ENCODE data around the gene HPS1.
"Not testable (repeated sequence)": the region's sequence is repeated elsewhere in the genome, so short reads cannot be mapped to it uniquely, and the experiment has no call there.

HPS1 gene

DNA sequence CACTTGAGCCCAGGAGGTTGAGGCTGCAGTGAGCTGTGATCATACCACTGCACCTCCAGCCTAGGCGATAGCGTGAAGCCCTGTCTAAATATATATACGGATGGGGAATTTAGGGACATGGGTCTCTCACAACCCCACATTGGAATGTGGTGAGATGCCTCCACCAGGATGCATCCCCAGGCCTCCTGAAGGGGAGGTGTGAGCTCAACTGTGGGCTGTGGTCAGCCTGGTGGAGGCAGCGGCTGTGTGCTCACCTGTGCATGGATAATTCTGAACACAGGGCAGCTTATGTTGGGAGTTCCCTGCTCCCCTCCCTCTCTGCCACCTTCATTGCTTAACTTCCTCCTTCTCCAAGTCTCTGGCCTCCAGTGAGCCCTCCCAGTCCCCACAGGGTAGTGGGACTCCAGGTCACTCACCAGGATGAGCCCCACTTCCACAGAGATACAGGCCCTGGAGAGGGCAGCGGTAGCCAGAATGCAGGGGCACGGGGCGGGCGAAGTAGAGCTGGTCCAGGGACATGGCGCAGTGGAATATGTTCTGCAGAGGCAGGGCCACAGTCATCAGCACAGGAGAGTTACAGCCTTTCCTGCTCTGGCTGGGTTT lies 62.1 kb downstream of the HPS1 start:
- FAIRE-seq = no peak

DNA sequence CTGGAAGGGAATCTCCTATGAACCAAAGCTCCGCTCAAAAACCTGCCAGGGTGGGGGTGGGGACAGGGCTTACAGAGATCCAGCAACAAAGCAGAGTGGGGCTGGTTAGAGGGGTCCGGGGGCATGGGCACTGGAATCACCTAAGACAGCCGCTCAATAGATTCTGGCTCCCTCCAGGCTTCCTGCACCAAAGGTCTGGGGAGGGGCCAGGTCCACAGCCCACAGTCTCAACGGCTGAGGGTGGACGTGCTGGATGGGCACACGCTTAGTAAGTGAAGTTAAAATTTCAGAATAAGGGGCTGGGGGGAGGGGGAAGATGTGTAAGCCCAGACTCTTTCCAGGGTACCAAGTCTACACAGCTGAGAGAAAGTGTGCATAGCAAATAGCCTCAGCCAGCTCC lies 62.9 kb downstream of the HPS1 start:
- no peak for FAIRE-seq

DNA sequence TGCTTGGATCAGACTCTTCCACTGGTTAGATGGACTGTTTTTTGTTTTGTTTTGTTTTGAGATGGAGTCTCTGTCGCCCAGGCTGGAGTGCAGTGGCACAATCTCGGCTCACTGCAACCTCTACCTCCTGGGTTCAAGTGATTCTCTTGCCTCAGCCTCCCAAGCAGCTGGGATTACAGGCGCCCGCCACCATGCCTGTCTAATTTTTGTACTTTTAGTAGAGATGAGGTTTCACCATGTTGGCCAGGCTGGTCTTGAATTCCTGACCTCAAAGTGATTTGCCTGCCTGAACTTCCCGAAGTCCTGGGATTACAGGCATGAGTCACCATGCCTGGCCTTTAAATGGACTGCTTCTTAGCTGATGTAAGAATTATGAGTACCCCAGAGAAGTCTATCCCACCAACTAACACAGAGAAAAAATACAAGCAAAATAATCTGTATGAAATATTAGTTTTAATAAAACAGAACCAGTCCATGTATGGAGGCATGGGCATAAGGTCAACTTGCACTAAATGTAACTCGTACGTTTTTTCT lies 63.5 kb downstream of the HPS1 start:
- FAIRE-seq = not testable (repeated sequence)

DNA sequence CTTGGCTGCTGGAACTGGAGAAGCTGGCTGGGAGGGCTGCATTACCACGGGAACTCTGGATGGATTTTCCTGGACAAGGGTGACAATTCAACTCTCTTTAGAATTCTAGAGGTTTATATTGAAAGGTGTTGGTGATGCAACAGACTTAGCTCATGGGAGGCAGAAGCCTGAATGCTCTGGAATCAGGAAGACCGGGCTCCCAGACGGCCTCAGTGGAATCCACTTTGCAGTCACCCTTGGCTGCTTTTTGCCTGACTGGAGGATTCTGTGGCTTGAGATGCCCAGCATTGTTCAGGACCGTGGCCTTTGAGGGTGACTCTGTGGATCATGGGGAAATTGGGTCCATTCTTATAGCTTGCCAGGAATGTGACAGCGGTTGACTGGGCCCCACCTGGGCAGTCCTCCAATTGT lies 64.0 kb downstream of the HPS1 start:
- FAIRE-seq = no peak

DNA sequence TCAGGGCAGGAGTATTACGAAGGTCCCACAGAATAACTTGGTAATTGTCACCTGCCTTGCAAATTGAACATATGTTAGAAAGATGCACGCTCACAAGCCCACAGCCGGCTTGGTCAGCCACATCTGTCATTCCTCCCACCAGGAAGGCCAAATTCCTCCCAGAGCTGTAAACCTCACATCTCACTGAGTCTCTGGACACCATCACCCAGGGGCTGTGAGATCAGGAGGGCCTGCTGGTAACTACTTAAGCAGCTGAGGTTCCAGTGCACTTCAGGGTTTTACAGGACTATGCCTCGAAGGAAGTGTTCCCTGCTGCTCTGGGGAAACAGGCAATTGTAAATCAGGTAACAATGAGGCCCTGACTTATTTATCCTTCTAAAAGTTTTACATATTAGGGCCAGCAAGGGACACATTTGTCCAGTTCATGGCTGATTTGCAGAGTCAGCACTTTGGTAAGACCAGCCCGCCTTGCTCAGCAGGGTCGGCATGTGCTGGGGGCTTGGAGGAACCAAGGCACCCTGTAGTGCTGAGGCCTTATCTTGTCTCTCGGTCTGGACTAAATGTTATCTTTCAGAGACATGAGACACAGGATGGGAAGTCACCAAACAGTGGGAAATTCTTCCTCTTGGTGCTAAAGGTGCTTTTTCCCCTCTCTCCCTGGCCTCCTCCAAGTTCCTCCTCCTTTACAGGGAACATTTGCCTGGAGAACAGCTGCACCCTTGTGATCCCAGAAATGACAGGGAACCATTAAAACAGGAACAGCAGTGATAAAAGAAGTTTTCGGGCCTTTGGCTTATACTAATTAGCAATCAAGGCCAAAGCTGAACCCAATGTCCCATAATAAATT lies 66.0 kb downstream of the HPS1 start:
- FAIRE-seq = no peak

DNA sequence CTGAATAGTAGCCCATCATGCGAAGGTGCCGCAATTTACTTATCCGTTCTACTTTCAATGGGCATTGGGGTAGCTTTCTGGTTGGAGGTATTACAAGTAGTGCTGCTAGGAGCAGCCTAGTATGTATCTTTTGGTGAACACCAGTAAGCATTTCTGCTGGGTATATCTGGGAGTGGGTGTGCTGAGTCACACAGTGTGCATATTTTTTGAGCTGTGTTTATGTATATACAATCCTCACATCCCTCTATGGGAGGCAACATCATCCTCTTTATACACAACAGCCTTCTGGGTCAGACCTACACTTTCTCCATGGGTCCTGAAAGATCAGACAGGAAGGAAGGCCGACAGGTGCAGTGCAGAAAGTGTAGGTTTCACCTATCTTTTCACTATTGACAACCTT lies 68.0 kb downstream of the HPS1 start:
- FAIRE-seq = no peak

DNA sequence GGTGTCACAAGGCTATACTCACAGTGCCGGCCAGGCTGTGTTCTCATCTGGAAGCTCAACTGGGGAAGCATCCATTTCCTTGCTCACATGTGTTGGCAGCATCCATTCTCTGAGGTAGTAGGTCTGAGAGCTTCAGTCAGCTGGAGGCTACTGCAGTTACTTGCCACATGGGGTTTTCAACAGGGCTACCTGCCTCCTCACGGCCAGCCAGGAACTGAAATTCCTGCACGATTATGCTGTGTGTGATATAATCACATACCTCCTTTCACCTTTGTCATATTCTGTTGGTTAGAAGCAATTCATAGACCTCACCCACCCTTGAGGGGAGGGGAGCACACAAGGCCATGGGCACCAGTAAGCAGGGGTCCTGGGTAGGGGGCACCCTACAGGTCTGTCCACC lies 69.2 kb downstream of the HPS1 start:
- FAIRE-seq = no peak

DNA sequence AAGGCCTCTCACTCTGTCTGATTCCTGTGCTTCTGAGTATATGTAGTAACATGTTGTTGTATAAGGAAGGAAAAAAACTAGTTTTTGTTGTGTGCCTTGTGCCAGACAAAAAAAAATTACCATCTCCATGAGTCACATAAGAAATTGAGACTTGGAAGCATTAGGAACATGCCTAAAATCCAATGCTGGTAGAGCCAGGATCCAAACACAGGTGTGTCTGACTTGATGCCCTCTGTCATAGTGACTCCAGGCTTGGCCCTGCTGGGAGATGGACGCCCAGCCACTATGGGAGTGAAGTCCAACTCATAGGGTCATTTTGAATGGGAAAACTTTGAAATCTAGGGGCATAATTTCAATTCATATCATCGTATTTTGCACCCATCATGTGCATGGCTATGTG lies 69.7 kb downstream of the HPS1 start:
- FAIRE-seq = no peak

DNA sequence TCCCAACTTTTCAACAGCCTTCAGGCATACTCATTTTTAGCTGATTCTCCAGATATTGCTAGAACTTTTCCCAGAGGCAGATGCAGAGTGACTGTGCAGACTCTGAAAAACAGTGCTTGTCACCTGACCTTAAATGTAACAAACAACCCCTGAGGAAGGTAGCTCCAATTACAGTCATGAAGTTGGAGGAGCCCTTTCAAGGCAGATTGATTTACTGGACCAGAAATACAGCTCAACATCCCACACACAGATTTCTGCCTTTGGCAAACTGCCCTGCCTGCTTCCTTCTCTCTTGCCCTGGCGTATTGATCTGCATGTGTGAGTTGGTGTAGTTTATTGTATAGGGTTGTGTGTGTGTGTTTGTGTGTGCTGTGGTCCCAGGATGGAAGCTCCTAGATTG lies 70.2 kb downstream of the HPS1 start:
- FAIRE-seq = no peak

DNA sequence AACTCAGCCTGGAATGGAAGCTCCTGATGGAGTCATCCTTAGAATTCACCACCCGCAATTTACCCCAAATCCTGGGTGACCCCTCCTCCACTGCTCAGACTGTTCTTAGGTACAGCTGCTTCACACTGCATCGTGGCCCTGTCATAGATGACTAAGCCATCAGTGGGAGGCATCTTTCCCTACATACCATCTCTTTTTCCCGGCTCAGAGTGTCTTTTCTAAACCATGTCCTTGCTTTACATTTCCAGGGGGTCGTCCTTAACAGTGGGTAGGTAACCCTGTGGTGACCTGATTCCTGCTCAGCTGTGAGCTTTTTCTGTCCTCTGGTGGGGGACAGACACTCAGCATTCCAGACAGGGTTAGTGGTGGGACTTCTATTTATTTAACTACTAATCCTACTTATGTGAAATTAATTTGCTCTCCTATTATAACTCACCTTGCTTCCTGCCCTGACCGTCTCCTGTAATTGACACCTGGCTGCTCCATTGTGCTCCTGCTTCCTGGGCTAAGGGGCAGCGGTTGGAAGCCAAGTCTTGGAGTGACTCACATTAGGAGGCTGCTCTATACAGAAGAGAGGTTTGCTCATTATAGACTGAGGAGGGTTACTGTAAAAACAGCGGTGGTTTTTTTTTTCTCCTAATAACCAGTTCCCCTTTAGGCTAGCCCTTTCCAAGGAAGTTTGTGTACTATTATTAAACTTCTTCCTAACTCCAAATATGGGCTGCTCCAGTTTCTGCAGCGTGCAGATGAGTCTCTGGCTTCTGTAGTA lies 72.3 kb downstream of the HPS1 start:
- no peak for FAIRE-seq

DNA sequence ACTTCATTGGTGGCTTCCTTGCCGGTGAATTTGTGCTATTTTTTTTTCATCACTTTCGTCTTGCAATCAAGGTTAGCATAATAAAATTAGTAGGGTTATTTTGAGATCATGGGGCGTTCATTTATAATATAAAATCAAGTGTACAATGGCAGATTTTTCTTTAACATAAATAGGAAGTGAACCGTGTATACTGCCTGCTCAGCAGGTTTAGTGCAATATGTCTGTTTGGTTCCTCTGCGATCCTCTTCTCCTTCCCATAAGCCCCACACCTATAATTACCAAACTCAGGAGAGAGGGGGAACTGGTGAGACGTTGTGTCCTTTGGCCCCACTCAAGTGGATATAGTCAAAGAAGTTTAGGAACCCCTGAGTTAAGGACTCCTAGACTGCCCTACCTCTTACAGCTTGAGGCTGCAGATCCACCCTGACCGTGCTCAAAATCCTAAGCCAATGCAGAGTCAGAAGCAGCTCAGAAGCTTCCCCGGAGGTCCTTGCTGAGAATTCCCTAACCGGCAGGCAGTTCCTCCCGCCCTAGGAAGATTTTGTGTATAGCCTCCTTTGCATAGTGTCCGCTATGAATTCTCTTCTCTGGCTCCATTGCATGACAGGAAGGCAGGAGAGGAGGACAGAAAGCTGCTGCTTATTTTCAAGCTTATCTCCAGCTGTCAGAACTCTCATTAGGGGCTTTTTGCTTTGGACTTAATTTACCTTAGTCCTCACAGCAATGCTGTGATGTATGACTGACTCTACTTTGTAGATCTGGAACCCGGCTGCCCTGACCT lies 73.3 kb downstream of the HPS1 start:
- FAIRE-seq = no peak

DNA sequence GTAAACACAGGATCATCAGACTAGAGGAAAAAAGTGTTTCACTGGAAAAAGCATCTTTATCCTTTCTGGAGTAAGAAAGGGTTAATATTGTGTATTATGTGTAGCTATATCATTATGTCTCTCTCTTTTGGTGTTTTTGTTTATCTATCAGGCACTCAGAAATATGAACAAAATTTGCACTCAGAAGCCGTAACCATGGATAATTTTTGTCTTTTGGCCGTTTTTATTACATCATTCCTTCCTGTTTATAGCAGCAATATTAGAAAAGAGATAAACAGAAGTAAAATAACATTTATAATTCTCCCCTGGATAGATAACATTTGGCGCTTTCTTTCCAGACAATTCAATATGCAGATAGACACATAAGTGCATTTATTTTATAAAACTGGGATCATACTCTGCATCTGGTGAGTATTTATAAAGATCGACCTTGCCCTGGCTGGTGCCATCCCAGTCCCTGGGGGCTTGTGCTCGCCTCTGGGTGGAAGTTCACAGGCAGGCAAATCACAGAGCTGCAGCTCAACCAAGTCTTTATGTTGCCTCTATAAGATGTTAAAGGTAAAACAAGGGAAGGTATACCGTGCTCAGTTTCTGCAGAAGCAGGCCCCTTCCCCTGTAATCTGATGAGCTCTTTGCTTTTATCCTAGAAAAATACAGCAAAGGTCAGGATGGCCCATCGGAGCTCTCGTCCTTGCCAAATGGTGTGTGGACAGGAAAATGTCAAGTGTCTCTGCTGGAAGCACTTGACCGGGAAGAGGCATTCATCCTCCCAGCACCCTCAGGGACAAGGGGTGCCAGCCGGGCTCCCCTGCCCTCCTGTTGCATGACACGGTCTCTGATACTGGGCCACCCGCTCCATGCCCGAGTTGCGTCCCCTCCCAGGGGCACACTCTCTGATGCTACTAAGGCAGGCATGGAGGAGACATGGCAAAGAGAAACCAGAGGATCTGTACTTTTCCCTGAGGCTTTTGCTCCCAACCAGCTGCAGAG lies 75.6 kb downstream of the HPS1 start:
- no peak for FAIRE-seq

DNA sequence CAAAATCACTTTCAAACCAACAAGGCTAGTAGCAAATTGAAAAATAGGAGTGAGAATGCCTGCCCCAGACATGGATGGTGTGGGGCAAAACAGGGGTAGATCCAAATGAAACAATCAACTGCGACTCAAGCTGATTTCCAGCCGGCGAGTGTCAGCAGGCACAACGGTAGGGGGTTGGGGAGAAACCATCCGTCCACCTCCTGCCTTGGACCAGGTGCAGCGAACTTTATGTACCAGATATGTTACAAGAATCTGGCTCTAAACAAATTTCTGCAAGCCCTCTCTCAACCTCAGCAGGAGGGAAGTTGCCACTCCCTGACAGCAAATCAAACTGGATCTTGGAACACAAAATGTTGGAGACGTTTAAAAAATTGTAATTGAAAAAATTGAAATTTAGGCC lies 76.9 kb downstream of the HPS1 start:
- no peak for FAIRE-seq

DNA sequence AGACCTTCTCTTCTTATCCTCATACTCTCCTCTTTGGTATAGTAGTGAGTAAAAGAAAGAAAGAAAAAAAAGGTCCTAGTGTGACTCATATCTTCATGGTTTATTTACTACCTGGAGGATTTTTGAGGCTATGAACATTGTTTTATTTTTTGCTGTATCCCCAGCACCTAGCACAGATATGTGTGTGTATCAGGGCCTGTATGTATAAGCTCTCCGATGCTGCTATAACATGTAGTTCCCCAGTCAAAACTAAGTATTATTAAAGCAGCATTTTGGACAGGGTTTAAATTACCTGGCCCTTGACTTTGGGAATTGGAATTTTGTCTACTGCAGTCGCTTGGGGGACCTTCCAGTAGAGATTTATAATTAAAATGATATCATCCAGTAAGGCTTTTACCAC lies 78.1 kb downstream of the HPS1 start:
- no peak for FAIRE-seq

DNA sequence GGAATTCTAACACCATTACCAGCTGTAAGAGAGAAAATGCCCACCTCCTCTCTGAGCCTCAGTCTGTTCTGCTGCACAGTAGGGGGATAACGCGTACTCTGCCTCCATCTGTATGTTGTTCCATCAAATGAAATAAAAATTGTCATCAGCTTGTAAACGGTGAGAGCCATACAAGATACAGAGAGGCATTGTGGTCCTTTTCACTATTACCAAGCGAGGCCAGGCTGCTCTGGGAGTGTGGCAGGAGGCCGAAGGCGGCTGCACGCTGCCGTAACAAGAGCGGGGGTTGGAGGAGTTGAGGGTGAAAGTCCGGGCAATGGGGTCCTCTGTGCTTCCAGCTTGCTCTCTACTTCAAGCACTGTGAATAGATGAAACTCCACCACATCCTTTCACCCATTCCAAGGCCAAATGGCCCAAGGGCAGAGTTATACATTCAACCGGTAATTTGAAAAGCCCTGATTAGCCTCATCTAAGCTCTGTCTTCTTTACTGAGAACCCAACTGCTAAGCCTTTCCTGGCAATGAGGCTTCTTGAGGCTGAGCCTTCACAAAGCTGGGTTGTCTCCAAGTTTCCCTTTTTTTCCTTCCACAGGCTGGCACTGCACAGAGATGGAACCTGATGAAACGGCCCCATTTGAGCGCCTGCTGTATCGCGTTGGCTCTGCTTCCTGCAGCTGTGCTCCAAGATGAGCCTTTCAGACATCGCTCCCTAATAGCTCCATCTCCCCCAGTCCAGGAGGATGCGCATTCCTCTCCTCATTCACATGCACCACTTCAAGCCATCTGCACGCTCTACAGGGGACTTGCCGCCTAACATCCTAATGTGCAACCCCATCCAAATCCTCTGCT lies 78.9 kb downstream of the HPS1 start:
- no peak for FAIRE-seq
